Loucy (cell line): ENCODE measurements around the gene RHBDD3.
A peak's percentile ranks its signal among the peaks of the same experiment; 100 is the strongest.

ENCODE experiments used
- H2AFZ ChIP-seq: fragments of 200-600 bp; sonication (generic); 2 replicates; pipeline ENCODE4 v1.6.0; 2016; ENCODE audit warnings: antibody characterized with exemption, mild to moderate bottlenecking, low read length, moderate library complexity
- H3F3A ChIP-seq: fragments of 200-600 bp; 2 replicates; pipeline ENCODE4 v1.6.0; 2016; ENCODE audit warnings: antibody characterized with exemption, low read depth, mild to moderate bottlenecking
- H3K27me3 ChIP-seq: fragments of 200-600 bp; sonication (generic); 2 replicates; pipeline ENCODE4 v1.6.1; 2014; ENCODE audit warnings: low read length, mild to moderate bottlenecking; ENCODE audit not compliant: insufficient read depth, poor library complexity, severe bottlenecking
- H3K36me3 ChIP-seq: fragments of 200-600 bp; sonication (generic); 2 replicates; pipeline ENCODE4 v1.6.1; 2016; ENCODE audit warnings: low read length; ENCODE audit not compliant: insufficient read depth
- H3K4me1 ChIP-seq: fragments of 200-600 bp; sonication (generic); 2 replicates; pipeline ENCODE4 v1.5.1; 2014; ENCODE audit warnings: low read length, mild to moderate bottlenecking; ENCODE audit not compliant: insufficient read depth, poor library complexity, severe bottlenecking
- H3K4me2 ChIP-seq: fragments of 200-600 bp; sonication (generic); 2 replicates; pipeline ENCODE4 v1.6.0; 2014; ENCODE audit warnings: antibody characterized with exemption, low read length, low read depth, mild to moderate bottlenecking; ENCODE audit not compliant: poor library complexity, severe bottlenecking
- H3K4me3 ChIP-seq: fragments of 200-600 bp; sonication (generic); 2 replicates; pipeline ENCODE4 v1.5.1; 2014; ENCODE audit warnings: low read length, mild to moderate bottlenecking, mixed read lengths; ENCODE audit not compliant: poor library complexity, severe bottlenecking
- H3K79me2 ChIP-seq: fragments of 200-600 bp; sonication (generic); 2 replicates; pipeline ENCODE4 v1.6.1; 2014; ENCODE audit warnings: low read length; ENCODE audit not compliant: insufficient read depth
- H3K9ac ChIP-seq: fragments of 200-600 bp; sonication (generic); 2 replicates; pipeline ENCODE4 v1.6.0; 2014; ENCODE audit warnings: mild to moderate bottlenecking, low read depth, low read length, moderate library complexity; ENCODE audit not compliant: poor library complexity, severe bottlenecking
- H3K9me2 ChIP-seq: fragments of 200-600 bp; sonication (generic); replicated peaks from 2 replicates; pipeline ENCODE4 v1.6.1; 2016; ENCODE audit warnings: low read depth, low read length, mixed read lengths
- H3K9me3 ChIP-seq: fragments of 200-600 bp; sonication (generic); 2 replicates; pipeline ENCODE4 v1.6.1; 2014; ENCODE audit warnings: mild to moderate bottlenecking, antibody characterized with exemption, low read length, low read depth; ENCODE audit not compliant: insufficient read depth
- H4K20me1 ChIP-seq: fragments of 200-600 bp; sonication (generic); 2 replicates; pipeline ENCODE4 v1.6.0; 2014; ENCODE audit warnings: antibody characterized with exemption, low read length, mild to moderate bottlenecking; ENCODE audit not compliant: insufficient read depth, poor library complexity, severe bottlenecking
- CTCF ChIP-seq: fragments of 200-600 bp; sonication (generic); conservative IDR thresholded peaks from 2 replicates; pipeline ENCODE4 v1.5.1; 2014; ENCODE audit warnings: mild to moderate bottlenecking, antibody characterized with exemption, low read length
- EZH2phosphoT487 ChIP-seq: fragments of 200-600 bp; IDR thresholded peaks from 2 replicates; pipeline ENCODE4 v1.6.1; 2018; ENCODE audit warnings: antibody characterized with exemption, mild to moderate bottlenecking, moderate library complexity, borderline replicate concordance

Gene RHBDD3

GRCh38 chr22:29212743-29213142, 55.0 kb downstream of the RHBDD3 start:
- Histone ChIP-seq H3K27me3 (no peaks in the 10 kb centered on the region), H4K20me1 (peaks cover 62% of the 10 kb centered on the region), H3K4me3 (no peak overlapping the region), H3F3A (no peaks in the 10 kb centered on the region), H2AFZ (no peak overlapping the region), H3K79me2 (peaks cover 88% of the 10 kb centered on the region), H3K4me1 (peaks cover 40% of the 10 kb centered on the region), H3K9me2 (no peaks in the 10 kb centered on the region), H3K36me3 (peaks cover 50% of the 10 kb centered on the region; the same call in 1 of the 2 replicates), H3K4me2 (peak overlapping the region; percentile 25), H3K9ac (no peak overlapping the region), H3K9me3 (no peaks in the 10 kb centered on the region)
- no peak for TF ChIP-seq EZH2phosphoT487
- TF ChIP-seq CTCF, result no peak

DNA sequence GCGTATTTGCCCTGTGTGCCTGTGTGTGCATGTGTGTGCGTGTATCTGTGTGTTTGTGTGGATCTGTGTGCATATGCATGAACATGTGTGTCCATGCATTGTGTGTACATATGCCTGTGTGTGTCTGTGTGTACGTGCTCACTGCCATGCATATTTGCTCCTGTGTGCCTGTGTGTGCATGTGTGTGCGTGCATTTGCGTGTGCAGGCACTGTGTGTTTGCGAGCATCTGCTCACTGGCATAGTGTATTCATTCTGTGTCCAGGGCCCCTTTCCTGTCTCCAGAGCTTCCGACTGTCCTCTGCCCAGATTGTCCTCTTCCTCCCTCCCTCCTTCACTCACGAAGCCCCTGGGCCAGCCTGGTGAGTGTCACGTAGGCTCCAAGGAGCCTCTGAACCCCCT, 56.3 kb downstream of the RHBDD3 start:
- H3K79me2 ChIP-seq, result peaks cover 98% of the 10 kb centered on the region
- no peaks in the 10 kb centered on the region for H3F3A ChIP-seq
- H4K20me1 ChIP-seq, result peaks cover 62% of the 10 kb centered on the region
- no peaks in the 10 kb centered on the region for H3K9me3 ChIP-seq
- H3K4me1 ChIP-seq, result peaks cover 53% of the 10 kb centered on the region
- no peaks in the 10 kb centered on the region for H3K9me2 ChIP-seq
- H3K27me3 ChIP-seq, result peaks cover under 1% of the 10 kb centered on the region
- peak overlapping the region; percentile 92 for H3K4me2 ChIP-seq
- H2AFZ ChIP-seq, result no peak overlapping the region
- H3K9ac ChIP-seq, result peak overlapping the region; percentile 100
- H3K4me3 ChIP-seq, result peak overlapping the region; percentile 91
- H3K36me3 ChIP-seq, result peaks cover 37% of the 10 kb centered on the region; the same call in 1 of the 2 replicates
- TF ChIP-seq CTCF, result no peak
- no peak for TF ChIP-seq EZH2phosphoT487

GRCh38 chr22:29211066-29211465, 56.7 kb downstream of the RHBDD3 start:
- no peaks in the 10 kb centered on the region for H3K9me3 ChIP-seq
- H3K36me3 ChIP-seq, result peaks cover 33% of the 10 kb centered on the region; the same call in 1 of the 2 replicates
- H3K79me2 ChIP-seq, result peaks cover 98% of the 10 kb centered on the region
- no peak for TF ChIP-seq EZH2phosphoT487
- no peak for TF ChIP-seq CTCF
- H4K20me1 ChIP-seq, result peaks cover 59% of the 10 kb centered on the region
- H3K9me2 ChIP-seq, result no peaks in the 10 kb centered on the region
- H3F3A ChIP-seq, result no peaks in the 10 kb centered on the region
- H3K4me3 ChIP-seq, result peak overlapping the region; percentile 91
- peaks cover 5% of the 10 kb centered on the region for H3K27me3 ChIP-seq
- peak overlapping the region; percentile 100 for H3K9ac ChIP-seq
- H3K4me1 ChIP-seq, result peaks cover 55% of the 10 kb centered on the region
- H2AFZ ChIP-seq, result no peak overlapping the region
- peak overlapping the region; percentile 92 for H3K4me2 ChIP-seq
